ENCODE measurements around the gene SARDH.

SARDH gene

DNA sequence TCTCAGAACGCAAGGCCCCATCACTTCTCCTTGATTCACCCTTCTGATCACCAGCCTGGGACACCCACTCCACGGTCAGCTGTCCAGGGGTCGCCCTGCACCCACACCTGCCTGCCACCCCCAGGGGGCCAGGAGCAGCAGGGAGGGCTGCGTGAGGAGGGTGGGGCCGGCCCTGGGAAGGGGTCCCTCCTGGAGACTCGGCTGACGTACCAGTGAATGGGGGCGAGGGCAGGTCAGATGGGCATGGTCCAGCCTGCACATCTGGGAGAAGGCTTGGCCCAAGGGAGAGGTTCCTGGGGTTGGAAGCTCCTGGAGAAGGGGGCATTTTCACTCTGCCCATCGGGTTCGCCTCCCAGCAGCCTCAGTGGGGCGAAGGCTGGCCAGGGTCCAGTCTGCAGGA, 21.8 kb upstream of the SARDH start:
- no peak for DNase-seq (ENCODE audit: low read depth)
- no peak overlapping the region for H3K4me3 ChIP-seq (ENCODE audit: low read depth, low read length)
- in situ Hi-C loops (cut with HindIII; ENCODE audit: low sequenced_read_pairs) = no loop called here
- TF ChIP-seq, protein P1, sequence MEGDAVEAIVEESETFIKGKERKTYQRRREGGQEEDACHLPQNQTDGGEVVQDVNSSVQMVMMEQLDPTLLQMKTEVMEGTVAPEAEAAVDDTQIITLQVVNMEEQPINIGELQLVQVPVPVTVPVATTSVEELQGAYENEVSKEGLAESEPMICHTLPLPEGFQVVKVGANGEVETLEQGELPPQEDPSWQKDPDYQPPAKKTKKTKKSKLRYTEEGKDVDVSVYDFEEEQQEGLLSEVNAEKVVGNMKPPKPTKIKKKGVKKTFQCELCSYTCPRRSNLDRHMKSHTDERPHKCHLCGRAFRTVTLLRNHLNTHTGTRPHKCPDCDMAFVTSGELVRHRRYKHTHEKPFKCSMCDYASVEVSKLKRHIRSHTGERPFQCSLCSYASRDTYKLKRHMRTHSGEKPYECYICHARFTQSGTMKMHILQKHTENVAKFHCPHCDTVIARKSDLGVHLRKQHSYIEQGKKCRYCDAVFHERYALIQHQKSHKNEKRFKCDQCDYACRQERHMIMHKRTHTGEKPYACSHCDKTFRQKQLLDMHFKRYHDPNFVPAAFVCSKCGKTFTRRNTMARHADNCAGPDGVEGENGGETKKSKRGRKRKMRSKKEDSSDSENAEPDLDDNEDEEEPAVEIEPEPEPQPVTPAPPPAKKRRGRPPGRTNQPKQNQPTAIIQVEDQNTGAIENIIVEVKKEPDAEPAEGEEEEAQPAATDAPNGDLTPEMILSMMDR (IDR thresholded peaks at IDR 0.05; ENCODE audit: low read depth, low read length, missing control alignments) = no peak

DNA sequence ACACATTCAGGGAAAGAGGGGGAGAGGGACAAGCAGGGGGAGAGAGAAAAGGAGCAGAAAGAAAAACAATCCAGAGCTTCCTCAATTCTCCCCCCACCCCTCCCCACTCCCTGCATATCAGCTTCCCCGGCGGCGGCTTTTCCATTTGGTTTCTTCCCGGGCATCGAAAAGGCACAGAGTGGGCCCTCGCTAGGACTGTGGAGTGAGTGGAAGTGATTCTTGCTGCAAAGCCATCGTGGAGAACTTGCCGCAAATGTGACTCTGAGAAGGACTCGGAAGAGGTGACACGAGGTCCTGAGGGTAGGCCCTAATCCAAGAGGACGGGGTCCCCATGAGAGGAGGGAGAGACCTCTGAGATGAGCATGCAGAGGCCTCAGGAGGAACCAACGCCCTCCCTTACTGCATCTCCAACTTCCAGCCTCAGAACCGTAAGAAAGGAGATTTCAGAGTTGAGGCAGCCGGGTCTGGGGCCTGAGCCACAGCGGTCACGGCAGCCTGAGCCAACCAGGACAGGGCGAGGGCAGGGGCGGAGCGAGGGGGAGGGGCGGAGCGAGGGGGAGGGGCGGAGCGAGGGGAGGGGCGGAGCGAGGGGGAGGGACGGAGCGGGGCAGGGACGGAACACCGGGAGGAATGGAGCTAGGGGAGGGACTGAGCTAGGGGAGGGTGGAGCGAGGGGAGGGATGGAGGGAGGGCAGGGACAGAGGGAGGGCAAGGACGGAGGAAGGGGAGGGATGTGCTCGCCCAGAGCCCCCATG, 21.2 kb upstream of the SARDH start:
- TF ChIP-seq, protein P1 (IDR thresholded peaks at IDR 0.05; ENCODE audit: low read depth, low read length, missing control alignments) = no peak
- no peak overlapping the region for H3K4me3 ChIP-seq (ENCODE audit: low read depth, low read length)
- in situ Hi-C loops (cut with HindIII; ENCODE audit: low sequenced_read_pairs) = no loop called here
- DNase-seq (ENCODE audit: low read depth) = no peak

DNA sequence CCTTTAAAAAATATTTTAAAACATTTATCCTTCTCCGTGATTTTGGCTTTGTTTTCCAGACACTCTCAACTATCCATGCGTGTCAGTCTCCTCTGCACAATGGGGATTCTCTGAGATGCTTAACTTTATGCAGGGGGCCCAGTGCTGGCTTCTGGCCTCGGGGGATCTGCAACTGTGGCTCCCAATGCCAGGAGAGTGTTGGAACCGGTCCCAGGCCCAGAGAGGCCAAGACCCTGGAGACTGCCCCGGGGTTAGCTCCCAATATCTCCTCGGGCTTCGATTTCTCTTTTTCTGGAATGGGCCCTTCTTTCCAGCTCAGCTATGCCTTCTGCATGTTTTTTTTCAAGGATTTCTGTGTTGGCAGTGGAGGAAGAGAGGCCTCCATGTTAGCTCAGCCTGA, 20.1 kb upstream of the SARDH start:
- in situ Hi-C loops (cut with HindIII; ENCODE audit: low sequenced_read_pairs) = no loop called here
- DNase-seq (ENCODE audit: low read depth) = no peak
- H3K4me3 ChIP-seq (ENCODE audit: low read depth, low read length) = no peak overlapping the region
- TF ChIP-seq, protein P1 (IDR thresholded peaks at IDR 0.05; ENCODE audit: low read depth, low read length, missing control alignments) = no peak

DNA sequence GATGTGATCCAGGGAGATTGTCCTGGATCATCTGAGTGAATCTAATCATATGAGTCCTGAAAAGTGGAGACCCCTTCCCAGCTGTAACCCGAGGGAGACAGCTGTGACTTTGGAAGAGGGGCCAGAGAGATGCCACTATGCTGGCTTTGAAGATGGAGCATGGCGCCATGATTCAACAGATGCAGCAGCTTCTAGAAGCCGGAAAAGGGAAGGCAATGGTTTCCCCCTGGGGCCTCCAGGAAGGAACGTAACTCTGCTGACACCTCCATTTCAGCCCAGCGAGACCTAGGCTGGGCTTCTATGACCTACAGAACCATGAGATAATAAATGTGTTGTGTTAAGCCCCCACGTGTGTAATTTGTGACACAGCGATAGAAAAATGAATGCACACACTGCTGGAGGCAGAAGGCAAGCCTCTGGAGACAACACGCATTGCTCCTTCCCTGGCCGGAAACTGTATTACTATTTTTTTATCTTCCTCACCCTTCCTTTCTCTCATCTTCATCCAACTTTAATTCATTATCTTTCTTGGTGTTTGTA, 16.6 kb upstream of the SARDH start:
- TF ChIP-seq, protein P1 (IDR thresholded peaks at IDR 0.05; ENCODE audit: low read depth, low read length, missing control alignments) = no peak
- in situ Hi-C loops (cut with HindIII; ENCODE audit: low sequenced_read_pairs) = no loop called here
- no peak for DNase-seq (ENCODE audit: low read depth)
- H3K4me3 ChIP-seq (ENCODE audit: low read depth, low read length) = no peak overlapping the region

GRCh38 chr9:133754187-133754586, 16.0 kb upstream of the SARDH start:
- in situ Hi-C loops (cut with HindIII; ENCODE audit: low sequenced_read_pairs) = no loop called here
- no peak overlapping the region for H3K4me3 ChIP-seq (ENCODE audit: low read depth, low read length)
- TF ChIP-seq, protein P1 (IDR thresholded peaks at IDR 0.05; ENCODE audit: low read depth, low read length, missing control alignments) = no peak
- no peak for DNase-seq (ENCODE audit: low read depth)

- no peak for DNase-seq (ENCODE audit: low read depth)
These were observed 14.7 kb upstream of the SARDH start for GRCh38 chr9:133752739-133753446.

More at GRCh38 chr9:133752739-133753446, 14.7 kb upstream of the SARDH start:
- in situ Hi-C loops (cut with HindIII; ENCODE audit: low sequenced_read_pairs) = no loop called here
- no peak overlapping the region for H3K4me3 ChIP-seq (ENCODE audit: low read depth, low read length)
- TF ChIP-seq, protein P1 (IDR thresholded peaks at IDR 0.05; ENCODE audit: low read depth, low read length, missing control alignments) = no peak
